GM12878 (cell line): Measurements from ENCODE around the gene LRRC8D. TPM values are rescaled to one million over a fixed set of nuclear protein-coding genes. Genes with fewer than 3 reads are reported as not detected.
A peak's percentile ranks its signal among the peaks of the same experiment; 100 is the strongest.

Experiments used
- ATF7 ChIP-seq: fragments of 450-650 bp; IDR thresholded peaks from 2 replicates; pipeline ENCODE4 v1.6.1; 2016; ENCODE audit warnings: low read depth, mild to moderate bottlenecking
- CREM ChIP-seq: IDR thresholded peaks from 2 replicates; pipeline ENCODE4 v1.6.1; 2014; ENCODE audit warnings: antibody characterized with exemption, low read depth
- EED ChIP-seq: sonication (generic); IDR thresholded peaks from 2 replicates; pipeline ENCODE4 v1.6.1; 2016; ENCODE audit warnings: antibody characterized with exemption, low read depth
- ETV6 ChIP-seq, 2 experiments: fragments of 450-650 bp in 1 of 2; IDR thresholded peaks in 1 of 2; conservative IDR thresholded peaks in 1 of 2; 2 replicates each; pipeline ENCODE4 v1.6.1; 2014; ENCODE audit warnings: antibody characterized with exemption in 1 of 2, borderline replicate concordance in 1 of 2, low read depth in 1 of 2, mild to moderate bottlenecking in 1 of 2, moderate library complexity in 1 of 2
- NFIC ChIP-seq: IDR thresholded peaks from 2 replicates; pipeline ENCODE4 v1.6.1; 2012; ENCODE audit warnings: low read depth, mild to moderate bottlenecking, inconsistent platforms, low read length, moderate library complexity
- NFYA ChIP-seq: IDR thresholded peaks from 2 replicates; pipeline ENCODE4 v1.6.1; 2011; ENCODE audit warnings: low read depth, mild to moderate bottlenecking, low read length, improper control_type of control experiment, borderline replicate concordance
- SMAD5 ChIP-seq: IDR thresholded peaks from 2 replicates; pipeline ENCODE4 v1.6.1; 2016; ENCODE audit warnings: antibody characterized with exemption, low read depth
- SPI1 ChIP-seq: IDR thresholded peaks from 2 replicates; pipeline ENCODE4 v1.6.1; 2011; ENCODE audit warnings: low read depth, mild to moderate bottlenecking, low read length, moderate library complexity, borderline replicate concordance; ENCODE audit not compliant: insufficient read depth
- TCF12 ChIP-seq: IDR thresholded peaks from 2 replicates; pipeline ENCODE4 v1.6.1; 2011; ENCODE audit warnings: low read depth, mild to moderate bottlenecking, low read length
- polyA plus RNA-seq, 11 experiments: library from polyadenylated mRNA; depleted of rRNA in 4 of 11; unstranded in 6 of 11; stranded (reverse) in 5 of 11; fragments of >200 nt; fragmentation: Nextera tagmentation in 4 of 11; fragmentation: Illumina TruSeq in 1 of 11; extraction: Ambion mirVana in 4 of 11; extraction: Trizol in 1 of 11; gene quantifications; 1 replicate in 1 of 11; 2 replicates in 10 of 11; pipeline versions ENCODE4 v1.2.1 to v1.2.3, GENCODE V29; 2011 to 2016; ENCODE audit warnings: inconsistent platforms in 2 of 11, missing spikeins in 2 of 11, low read depth in 1 of 11
- total RNA-seq, 4 experiments: library from RNA; depleted of rRNA in 3 of 4; stranded (reverse); fragments of >200 nt in 3 of 4; fragmentation: Illumina TruSeq in 1 of 4; extraction: Trizol in 1 of 4; gene quantifications; 2 replicates each; pipeline versions ENCODE4 v1.2.1 to v1.2.3, GENCODE V29; 2013 to 2021
- TF ChIP-seq, protein P1 (sequence below): fragments of 450-650 bp; IDR thresholded peaks from 2 replicates; pipeline ENCODE4 v1.6.1; 2017; ENCODE audit warnings: low read depth, mild to moderate bottlenecking, moderate library complexity
- TF ChIP-seq, protein P2 (sequence below): fragments of 450-650 bp; IDR thresholded peaks from 2 replicates; pipeline ENCODE4 v1.6.1; 2017; ENCODE audit warnings: mild to moderate bottlenecking
- TF ChIP-seq, protein P3 (sequence below): fragments of 450-650 bp; IDR thresholded peaks from 2 replicates; pipeline ENCODE4 v1.6.1; 2016; ENCODE audit warnings: mild to moderate bottlenecking

The LRRC8D gene
- total and polyA plus RNA-seq, 10 of the 15 experiments (the other 5 are each of a cell fraction or from before 2014, with no cell fraction given), result 5.6 to 44.1 (median 26.8) TPM

DNA sequence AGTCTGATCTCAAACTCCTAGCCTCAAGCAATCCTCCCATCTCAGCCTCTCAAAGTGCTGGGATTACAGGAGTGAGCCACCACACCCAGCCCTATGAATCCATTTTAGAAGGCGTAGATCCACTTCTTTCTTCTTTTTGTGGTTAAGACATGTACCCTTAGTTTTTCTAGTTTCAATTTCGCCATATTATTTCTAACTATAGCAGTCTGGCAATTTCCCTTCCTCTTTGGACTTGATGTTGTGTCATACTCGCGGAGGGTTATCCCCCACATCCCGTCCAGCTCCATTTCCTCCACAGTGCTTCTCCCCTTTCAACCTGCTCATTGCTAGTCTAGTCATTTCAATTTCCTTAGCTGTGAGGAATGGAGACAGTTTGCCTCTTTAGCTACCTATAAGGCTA lies 5.2 kb upstream of the LRRC8D start (continued):
- TF ChIP-seq, protein P1, sequence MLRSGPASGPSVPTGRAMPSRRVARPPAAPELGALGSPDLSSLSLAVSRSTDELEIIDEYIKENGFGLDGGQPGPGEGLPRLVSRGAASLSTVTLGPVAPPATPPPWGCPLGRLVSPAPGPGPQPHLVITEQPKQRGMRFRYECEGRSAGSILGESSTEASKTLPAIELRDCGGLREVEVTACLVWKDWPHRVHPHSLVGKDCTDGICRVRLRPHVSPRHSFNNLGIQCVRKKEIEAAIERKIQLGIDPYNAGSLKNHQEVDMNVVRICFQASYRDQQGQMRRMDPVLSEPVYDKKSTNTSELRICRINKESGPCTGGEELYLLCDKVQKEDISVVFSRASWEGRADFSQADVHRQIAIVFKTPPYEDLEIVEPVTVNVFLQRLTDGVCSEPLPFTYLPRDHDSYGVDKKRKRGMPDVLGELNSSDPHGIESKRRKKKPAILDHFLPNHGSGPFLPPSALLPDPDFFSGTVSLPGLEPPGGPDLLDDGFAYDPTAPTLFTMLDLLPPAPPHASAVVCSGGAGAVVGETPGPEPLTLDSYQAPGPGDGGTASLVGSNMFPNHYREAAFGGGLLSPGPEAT, result 0 out of 2 replicates have a peak, but pooled peaks have one; percentile 31
- TF ChIP-seq ATF7, result peak; percentile 35; the same call in 1 of the 2 replicates
- TF ChIP-seq SPI1, result peak; percentile 67; the same call in 1 of the 2 replicates
- TF ChIP-seq, protein P2, sequence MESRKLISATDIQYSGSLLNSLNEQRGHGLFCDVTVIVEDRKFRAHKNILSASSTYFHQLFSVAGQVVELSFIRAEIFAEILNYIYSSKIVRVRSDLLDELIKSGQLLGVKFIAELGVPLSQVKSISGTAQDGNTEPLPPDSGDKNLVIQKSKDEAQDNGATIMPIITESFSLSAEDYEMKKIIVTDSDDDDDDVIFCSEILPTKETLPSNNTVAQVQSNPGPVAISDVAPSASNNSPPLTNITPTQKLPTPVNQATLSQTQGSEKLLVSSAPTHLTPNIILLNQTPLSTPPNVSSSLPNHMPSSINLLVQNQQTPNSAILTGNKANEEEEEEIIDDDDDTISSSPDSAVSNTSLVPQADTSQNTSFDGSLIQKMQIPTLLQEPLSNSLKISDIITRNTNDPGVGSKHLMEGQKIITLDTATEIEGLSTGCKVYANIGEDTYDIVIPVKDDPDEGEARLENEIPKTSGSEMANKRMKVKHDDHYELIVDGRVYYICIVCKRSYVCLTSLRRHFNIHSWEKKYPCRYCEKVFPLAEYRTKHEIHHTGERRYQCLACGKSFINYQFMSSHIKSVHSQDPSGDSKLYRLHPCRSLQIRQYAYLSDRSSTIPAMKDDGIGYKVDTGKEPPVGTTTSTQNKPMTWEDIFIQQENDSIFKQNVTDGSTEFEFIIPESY, result peak; percentile 71; the same call in 1 of the 2 replicates
- TF ChIP-seq CREM, result 0 out of 2 replicates have a peak, but pooled peaks have one; percentile 20
- peak; percentile 47; the same call in 1 of the 2 replicates for TF ChIP-seq NFIC
- no peak for TF ChIP-seq TCF12
- no peak for TF ChIP-seq SMAD5
- TF ChIP-seq, protein P3, sequence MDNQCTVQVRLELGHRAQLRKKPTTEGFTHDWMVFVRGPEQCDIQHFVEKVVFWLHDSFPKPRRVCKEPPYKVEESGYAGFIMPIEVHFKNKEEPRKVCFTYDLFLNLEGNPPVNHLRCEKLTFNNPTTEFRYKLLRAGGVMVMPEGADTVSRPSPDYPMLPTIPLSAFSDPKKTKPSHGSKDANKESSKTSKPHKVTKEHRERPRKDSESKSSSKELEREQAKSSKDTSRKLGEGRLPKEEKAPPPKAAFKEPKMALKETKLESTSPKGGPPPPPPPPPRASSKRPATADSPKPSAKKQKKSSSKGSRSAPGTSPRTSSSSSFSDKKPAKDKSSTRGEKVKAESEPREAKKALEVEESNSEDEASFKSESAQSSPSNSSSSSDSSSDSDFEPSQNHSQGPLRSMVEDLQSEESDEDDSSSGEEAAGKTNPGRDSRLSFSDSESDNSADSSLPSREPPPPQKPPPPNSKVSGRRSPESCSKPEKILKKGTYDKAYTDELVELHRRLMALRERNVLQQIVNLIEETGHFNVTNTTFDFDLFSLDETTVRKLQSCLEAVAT, result 0 out of 2 replicates have a peak, but pooled peaks have one; percentile 38
- peak; percentile 94 for TF ChIP-seq EED
- TF ChIP-seq ETV6 (conservative IDR thresholded peaks at IDR 0.05 in 1 of 2, IDR thresholded peaks at IDR 0.05 in 1 of 2; ENCODE audit: borderline replicate concordance in 1 of 2, low read depth in 1 of 2), result peak in 1 of 2 experiments; percentile 56; a peak in 1 of 4 replicates
- no peak for TF ChIP-seq NFYA
